Activated CD4-positive, CD25-positive, alpha-beta regulatory T cell treated with anti-CD3 and anti-CD28 coated beads, Interleukin-2, amount 50 U/mL, for 72 hours (primary cell): ENCODE data around the gene BBX.

Source experiments
- DNase-seq: peaks from one replicate; pipeline ENCODE4 v3.0.0; 2021

The BBX gene

DNA sequence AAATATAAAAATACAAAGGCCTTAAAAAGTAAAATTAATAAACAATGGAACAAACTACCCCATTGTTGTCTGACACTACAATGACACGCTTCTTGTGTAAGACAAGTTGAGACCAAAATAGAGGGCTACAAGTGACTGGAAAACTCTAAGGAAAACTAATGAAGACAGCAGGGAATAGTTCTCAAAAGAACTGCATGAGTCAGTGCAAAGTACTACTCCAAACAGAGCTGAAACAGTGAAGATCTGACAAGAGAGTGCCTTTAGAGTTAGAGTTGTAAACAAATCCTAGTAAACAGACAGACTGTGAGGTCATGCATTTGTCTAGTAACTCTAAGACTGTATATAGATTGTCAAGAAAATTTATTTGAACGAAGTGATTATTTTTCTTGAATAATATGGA is 233.9 kb downstream of the BBX start:
- DNase-seq: no peak

DNA sequence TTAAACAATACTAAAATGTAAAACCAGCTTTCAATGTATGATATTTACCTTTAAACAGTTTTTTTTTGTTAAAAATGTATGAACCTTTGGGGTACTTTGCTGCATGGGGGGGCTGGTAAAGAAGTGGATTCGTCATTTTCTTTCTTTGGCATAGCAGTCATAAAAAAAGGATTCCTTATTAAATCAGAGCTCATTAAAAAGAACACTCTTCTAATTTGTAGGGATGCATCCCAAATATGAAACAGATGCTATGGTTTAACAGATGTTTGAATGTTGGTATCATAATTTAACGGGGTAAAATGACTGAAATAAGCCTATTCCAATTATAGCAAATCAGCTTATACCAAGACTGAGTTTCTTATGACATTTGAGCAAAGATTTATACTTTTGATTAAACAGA is 234.4 kb downstream of the BBX start:
- no peak for DNase-seq

DNA sequence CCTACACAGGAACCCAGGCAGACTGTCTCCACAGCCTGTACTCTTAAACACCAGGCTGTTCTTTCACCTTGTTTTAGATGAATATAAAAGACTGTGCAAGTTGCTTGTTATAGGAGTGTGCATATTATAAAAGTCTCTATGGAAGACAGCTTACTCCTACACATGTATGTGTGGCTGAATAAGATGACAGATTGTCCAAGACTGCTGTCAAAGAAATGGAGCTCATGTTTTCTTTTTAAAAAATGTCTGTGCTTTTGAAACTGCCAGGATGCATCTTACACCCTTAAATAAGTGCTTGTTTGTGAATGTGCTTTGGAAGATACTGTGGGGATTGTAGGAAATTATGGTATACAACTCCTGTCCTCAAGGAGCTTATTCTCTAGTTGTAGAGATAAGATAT is 237.4 kb downstream of the BBX start:
- no peak for DNase-seq

DNA sequence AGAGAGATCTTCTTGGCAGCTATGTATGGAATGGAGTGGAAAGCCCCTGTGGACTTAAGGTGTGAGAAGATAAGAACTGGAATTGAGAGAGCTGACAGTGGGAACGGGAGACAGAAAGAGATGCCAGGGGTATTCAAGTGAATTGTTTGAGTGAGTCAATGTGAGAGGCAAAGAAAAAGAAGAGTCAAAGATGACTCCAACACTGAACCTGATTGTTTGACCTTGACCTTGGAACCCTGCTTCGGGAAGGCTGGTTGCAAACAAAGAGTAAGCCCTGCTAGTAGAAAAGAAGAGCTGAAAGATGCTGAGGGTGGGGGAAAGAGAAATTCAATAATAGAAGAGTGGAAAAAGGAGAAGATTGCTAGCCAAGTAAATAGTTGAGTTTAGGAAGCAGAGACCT is 238.6 kb downstream of the BBX start:
- DNase-seq: no peak

DNA sequence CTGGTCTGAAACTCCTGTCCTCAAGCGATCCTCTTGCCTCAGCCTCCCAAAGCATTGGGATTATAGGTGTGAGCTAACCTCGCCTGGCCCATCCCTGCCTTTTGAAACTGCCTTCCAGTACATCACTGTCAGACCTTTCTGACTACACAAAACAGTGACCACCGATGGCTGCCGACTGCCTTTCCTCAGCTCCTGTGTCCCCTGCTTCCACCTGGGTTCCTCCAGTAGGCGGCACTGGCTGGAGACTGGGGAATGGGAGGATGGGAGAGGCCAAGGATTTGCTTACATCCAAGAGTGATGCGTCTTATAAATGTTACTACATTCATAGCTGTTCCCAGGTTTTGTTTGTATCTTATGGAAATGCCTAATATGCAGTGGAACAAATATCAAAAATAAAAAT is 242.8 kb downstream of the BBX start:
- no peak for DNase-seq

DNA sequence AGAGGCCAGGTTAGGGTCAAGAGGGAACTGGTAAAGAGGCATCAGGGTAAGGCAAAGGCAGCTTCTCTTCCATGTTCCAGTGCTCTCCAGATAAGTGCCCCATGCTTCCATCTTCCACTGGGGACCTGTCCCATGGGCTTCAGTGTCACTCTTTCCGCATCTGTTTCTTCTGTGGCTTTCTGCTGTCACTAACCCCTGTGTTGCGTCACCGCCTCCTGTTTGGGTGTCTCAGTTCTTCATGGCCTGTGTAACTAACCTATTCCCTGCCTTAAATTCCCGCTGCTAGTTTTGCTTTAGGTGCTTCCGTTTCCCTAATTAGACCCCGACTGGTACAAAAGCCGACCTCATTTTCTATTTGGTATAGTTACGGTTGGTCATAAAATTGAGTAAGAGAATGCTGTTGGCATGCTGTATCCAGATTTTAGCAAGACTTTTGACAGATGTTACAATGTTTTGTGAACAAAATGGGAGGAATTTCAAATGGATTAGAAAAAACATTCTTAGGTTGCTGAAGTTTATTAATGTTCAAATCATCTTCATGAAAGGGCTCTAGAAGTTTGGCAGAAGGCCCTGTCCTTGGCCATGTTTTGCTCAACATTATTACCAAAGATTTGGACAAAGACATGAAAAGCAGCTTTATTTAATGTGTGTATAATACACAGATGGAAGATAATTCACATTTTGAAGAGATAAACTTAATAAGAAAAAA is 245.3 kb downstream of the BBX start:
- no peak for DNase-seq

DNA sequence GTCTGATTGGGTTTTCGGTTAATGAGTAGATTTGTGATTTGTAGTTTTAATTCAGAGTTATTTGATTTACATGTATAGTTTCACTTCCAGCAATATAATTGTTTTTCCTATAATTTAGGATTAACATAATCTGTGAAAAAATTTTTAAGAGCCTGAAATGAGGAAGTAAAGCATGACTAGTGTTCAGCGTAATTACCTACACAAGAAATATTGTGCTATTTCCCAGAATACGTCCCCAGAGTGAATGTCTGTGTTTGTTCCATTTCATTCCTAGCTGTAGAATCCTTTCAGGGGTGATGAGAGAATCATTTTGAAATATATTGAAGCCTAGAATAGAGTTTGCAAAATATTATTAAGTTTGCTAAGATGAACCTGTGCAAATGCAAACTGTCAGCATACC is 247.1 kb downstream of the BBX start:
- DNase-seq: no peak

DNA sequence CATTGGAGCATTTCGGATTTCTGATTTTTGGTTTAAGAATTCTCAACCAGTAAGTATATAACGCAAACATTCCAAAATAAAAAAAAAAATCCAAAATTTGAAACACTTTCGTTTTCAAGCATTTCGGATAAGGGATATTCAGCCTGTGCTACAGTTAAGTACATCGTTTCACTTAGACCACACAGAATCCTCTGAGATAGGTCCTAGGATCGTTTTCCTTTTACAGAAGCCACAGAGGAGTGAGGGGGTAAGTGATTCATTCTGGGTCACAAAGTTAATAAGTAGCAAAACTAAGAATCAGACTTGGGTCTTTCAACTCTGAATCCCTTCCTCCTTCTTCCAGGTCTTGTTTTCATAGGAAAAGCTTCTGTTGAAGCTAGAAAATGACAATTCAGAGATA is 249.3 kb downstream of the BBX start:
- DNase-seq: no peak

DNA sequence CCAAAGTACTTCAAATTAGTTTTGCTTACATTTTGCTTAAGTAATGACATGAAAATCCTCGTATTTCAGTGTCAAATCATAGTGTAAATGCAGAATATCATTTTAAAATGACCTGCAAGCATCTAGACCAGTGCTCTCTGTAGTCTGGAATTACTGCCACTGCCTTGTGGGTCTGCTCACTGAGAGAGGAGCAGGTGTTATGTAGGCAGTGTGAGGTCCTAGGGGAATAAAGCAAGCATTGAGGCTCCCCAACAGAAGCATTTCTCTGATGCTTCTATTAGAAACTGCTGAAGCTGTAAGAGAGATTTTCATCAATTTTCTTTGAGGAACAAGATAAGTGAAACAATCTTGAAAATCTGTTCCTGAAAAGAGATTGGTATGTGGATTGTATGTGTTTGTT is 253.2 kb downstream of the BBX start:
- DNase-seq: no peak

DNA sequence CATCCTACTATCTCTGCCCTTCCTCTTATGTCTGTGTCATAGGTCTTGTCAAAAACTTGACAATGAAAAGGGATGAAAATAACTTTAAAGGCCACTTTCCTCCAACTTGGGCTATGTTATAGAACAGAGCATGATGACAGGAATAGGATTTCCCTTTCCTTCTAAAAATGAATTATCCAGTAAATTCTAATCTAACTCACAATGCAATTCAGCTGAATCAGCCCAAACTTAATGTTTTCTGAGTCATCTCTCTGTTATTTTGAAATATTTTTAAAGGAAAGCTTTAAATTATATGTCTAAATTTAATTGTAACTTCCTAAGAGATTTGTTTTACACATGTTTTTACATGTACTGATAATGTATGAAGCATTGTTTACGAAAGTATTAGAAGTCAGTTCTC is 258.5 kb downstream of the BBX start:
- no peak for DNase-seq

DNA sequence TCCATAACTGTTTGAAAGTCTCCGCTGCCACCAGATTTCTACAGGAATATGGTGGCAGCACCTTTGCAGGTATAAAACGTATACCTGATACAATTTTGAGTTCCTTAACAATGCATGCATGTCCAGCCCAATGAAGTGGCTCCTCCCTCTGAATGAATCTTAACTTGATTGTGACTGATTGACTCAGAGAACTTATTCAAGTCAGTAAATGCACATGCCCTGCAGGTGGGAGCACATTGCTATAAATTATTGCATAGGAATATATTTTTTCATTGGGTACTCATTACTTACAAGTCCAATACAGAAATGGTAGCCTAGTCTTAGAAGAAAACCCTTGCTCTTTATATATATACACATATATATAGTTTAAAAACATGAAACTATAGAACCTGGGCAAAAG is 259.3 kb downstream of the BBX start:
- DNase-seq: no peak

DNA sequence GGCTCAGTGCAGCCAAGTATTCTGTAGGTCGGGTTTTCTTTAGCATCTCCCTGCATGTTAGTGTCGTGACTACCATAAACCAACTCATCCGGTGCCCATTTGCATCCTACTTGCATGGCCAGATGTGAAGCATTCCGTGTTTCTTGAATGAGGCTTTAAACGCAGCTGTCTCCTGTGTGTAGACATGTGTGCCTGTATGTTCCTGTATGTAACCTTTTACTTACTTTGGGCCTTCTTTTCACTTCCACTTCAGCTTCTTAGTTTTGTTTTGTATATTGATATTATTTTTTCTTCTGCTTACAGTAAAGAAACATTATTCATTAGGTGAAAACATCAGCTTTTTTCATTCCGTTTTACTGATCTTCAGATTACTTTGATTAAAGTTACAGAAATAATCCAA is 267.9 kb downstream of the BBX start:
- DNase-seq: no peak

DNA sequence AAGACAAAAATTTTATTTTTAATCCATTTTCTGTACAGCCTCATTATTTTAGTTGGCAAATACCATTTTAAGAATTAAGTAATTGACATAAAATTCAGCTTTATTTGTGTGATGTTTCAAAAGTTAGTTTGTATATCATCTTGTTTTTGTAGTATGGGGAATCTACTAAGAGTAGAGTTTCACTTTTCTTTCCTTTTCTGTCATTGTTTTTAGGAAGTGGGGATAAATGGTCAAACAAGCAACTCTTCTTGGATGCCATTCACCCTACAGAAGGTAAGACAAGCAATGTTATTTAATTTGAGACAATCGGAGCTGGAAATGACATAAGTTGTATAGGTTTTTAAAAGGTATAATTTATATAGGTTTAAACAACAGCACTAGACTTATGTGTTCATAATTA is 268.3 kb downstream of the BBX start:
- no peak for DNase-seq

DNA sequence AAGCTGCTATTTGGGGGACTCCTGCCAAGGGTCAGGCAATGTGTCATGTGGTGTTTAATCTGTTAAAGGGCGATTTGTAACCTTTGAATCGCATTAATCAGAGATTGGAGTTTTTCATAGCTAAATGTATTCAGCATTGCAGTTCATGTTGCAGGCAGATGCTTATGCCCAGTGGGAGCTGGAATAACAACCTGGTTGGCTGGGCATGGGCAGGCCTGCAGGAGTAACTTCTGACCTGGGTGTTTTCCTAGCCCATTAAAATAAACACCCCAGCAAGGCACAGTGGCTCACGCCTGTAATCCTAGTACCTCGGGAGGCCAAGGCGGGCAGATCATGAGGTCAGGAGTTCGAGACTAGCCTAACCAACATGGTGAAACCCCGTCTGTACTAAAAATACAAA is 268.7 kb downstream of the BBX start:
- DNase-seq: no peak

DNA sequence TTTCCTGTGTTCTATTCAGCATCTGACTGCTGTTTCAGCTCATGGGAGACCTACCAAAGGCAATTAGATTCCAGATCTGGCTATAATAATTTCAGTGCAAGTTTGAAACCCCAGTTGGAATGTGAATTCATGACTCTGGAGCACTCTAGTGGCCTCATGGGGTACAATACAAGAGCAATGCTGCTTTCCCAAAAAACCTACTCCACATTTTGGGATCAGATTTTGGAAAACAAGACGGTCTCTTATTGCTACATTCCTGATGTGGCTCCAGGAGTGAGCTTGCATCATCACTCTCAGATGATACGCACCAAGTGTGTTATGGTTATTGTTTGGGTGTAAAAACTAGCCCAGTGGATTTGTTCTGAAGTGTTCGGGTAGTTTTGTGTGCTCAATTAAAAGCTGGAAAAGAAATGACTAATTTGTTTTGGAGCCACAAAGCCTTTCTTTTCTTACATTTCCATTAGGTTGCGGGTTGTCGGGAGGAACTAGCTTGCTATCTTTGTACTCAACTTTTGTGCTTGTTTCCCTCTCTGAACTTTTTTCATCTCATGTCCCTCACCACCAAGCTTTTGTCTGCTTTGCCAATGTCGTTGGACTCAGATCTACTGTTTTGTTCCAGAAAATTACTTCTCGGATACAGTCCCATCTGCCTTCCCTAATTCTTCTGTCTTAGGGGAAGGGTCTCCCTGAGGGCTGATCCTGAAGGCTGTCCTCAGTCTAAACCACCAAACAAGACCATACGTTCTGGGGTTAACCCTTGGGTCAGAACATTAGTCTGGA is 272.1 kb downstream of the BBX start:
- DNase-seq: no peak

DNA sequence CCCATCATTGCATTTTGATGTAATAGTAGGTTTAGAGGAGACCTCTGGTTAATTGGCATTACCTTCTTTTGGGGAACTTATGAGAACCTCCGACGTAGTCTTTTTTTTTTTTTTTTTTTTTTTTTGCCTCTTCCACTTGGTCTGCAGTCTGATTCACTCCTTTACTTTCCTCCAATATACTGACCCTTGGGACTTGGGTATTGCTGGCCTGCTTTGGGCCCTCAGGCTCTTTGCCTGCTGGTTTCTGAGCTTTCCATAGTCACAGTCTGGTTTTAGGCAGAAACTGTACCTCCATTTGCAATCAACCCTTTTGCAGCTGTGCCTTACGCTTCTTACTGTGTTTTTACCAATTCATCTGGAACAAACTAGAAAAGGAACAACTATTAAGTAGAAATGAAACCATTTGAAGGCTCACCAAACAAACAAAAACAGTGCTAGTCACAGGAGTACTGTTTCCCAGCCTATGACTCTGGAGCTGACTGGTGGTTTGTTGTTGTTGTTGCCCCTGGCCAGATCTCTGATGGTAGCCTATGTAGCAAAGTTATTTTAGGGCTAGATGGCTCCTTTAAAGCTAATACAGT is 272.8 kb downstream of the BBX start:
- DNase-seq: no peak

DNA sequence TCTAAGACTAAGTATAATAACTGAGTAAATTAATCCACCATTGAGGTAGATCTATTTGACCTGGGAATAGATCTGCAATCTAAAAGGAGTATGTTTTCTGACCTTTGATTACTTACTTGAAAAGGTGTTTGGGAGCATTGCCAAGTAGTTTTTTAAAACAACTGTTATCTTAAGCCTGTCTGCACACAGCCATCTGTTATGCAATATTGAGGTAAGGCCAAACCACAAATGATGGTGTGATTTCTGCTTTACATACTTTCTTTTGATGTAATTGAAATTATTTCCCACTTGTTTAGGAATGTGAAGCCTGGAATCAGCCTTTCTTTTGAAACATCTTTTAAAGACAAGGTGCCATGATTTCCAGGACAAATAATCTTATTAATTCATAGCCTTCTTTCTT is 274.0 kb downstream of the BBX start:
- no peak for DNase-seq

DNA sequence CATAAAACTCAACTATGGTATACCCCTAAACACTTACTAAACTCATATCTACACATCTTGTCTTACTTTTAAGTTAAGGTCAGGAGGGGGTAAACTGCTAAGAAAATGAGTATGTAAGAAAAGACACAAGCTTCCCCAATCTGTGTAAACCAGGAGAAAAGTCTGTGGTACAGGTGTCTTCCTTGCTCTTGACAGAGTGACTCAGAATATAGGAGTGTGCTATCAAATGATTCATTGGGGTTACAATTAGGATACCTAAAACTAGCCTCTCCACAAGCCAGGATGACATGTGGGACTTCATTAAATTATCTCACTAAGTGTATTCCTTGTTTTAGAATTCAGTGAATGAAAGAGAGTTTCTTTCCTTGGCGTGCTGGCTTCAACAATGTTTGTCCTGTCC is 274.8 kb downstream of the BBX start:
- no peak for DNase-seq

DNA sequence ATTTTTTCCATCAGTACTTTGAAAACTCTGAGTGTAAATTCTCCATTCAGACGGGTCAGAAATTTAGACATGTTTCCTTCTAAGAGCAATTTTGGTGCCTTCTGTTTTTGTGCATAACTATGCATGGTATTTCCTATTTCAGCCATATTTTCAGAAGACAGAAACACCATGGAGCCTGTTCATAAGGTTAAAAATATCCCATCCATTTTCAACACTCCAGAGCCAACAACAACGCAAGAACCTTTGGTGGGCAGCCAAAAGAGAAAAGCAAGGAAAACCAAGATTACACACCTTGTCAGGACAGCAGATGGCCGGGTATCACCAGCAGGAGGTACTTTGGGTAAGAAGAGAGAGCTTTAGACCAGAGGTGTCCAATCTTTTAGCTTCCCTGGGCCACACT is 275.6 kb downstream of the BBX start:
- DNase-seq: no peak

DNA sequence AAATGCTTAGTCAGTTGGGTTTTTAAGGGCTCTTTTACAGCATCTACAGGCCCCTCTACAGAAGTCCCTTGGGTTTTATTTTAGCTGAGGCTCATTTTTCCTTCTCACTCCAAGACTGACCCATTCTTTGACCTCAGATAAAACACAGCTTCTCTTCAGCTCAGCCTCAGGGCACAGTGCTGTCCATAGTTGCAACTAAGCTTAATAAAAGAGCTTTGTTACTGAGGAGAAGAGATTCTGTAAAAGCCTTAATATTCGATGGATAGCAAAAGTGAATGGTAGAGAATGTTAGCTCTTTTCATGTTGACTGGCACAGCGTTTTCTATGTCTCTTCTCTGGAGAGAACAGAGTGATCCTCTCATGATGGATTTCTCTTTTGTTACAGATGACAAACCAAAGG is 277.9 kb downstream of the BBX start:
- no peak for DNase-seq

DNA sequence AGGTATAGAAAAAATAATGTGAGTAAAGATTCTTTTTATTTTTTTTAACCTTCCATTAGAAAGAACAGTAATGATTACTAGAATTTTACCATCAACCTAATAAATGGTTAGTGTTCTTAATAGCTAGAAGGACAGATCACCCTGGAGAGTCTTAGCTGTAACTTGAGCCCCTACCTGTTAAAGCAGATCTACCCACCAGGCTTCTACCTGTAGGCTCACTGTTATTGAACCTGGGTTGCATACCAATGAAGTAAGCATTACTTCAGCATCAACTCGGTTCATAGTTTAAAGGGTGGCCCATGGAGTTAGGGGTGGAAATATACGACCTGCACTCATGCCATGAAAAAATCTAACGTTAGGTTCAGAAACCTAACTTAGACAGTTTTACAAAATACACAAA is 280.4 kb downstream of the BBX start:
- DNase-seq: no peak

DNA sequence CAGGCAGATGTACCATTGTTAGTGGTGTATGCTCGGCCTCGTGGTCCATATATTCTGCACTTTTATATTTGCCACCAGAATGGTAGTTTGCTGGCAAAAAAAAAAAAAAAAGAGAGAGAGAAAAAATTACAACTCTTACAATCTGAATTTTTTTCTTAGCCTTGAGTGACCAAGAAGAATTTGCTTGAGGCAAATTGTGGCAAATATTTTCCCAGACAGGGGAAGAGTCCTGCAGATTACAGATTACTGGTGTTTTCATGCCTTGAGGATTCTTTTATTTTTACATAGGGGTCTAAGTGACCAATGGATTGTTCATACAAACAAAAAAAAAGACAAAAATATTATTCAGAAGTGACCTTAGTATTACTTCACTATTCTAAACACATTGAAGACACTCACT is 283.3 kb downstream of the BBX start:
- no peak for DNase-seq

DNA sequence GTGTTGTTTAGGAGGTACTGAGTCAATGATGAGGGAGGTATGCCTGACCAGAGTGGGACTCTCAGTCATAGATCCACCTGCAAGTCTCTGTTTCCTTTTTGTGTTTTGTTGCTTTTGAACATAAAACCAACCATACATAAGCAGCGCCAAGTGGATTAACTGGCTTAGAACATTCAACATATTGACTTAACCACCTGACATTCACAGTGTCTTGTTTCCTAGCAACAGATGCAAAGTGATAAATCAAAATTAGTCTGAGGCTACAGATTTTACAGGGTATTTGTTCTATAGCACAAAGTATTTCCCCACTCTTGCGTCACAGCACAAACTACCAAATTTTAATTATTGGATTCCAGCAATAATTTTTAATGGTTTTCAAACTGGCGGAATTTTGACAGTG is 283.8 kb downstream of the BBX start:
- DNase-seq: no peak
